ENCODE data around the gene TMEM213. TPM values are rescaled to one million over a fixed set of nuclear protein-coding genes. Genes with fewer than 3 reads are reported as not detected.

TMEM213 gene
- total RNA-seq, 4 donors from 2014 or later, result not detected

DNA sequence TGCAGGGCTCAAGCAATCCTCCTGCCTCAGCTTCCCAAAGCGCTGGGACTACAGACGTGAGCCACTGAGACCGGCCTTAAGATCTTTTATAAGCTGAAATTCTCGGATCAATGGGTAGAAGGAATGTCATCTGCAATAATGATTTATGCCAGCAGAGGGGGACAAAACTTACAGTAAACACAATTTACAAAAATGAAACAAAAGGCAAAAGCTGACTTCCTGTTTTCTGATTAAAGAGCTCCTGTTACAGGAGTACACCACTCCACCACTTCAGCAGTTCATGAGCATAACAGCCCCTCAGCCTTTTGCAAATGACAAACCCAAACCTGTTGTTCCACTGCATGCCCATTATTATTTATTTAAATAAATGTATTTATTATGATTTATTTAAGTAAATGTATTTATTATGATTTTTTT lies 88.7 kb downstream of the TMEM213 start:
- H3K36me3 ChIP-seq, result no peaks in the 10 kb centered on the region
- intact Hi-C loops (cut with DNase I; ENCODE audit: low total_unique reads), result no loop called here
- in situ Hi-C loops (cut with MboI; ENCODE audit: low pct_ligation_motif_present in 1 of 4, low pct_unique_long_range_greater_than_20kb in 1 of 4, low sequenced_read_pairs in 3 of 4), result loop anchor here in 2 of 4 donors (25.0 kb wide), 2 partner anchors 176 to 201 kb away; no protein-coding TSS in a partner anchor
- peak overlapping the region in 1 of 4 donors; percentile 16 for H3K27ac ChIP-seq
- H3K4me1 ChIP-seq, result peaks cover 0 to 10% (median 0%) of the 10 kb centered on the region in 4 donors
- no peaks in the 10 kb centered on the region for H3K27me3 ChIP-seq
- no peaks in the 10 kb centered on the region for H3K9me3 ChIP-seq
- no peak for DNase-seq
- TF ChIP-seq, protein P1, sequence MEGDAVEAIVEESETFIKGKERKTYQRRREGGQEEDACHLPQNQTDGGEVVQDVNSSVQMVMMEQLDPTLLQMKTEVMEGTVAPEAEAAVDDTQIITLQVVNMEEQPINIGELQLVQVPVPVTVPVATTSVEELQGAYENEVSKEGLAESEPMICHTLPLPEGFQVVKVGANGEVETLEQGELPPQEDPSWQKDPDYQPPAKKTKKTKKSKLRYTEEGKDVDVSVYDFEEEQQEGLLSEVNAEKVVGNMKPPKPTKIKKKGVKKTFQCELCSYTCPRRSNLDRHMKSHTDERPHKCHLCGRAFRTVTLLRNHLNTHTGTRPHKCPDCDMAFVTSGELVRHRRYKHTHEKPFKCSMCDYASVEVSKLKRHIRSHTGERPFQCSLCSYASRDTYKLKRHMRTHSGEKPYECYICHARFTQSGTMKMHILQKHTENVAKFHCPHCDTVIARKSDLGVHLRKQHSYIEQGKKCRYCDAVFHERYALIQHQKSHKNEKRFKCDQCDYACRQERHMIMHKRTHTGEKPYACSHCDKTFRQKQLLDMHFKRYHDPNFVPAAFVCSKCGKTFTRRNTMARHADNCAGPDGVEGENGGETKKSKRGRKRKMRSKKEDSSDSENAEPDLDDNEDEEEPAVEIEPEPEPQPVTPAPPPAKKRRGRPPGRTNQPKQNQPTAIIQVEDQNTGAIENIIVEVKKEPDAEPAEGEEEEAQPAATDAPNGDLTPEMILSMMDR (IDR thresholded peaks at IDR 0.05), result peak; percentile 63 to 74 (median 68)
- TF ChIP-seq EP300 (IDR thresholded peaks at IDR 0.05; ENCODE audit: low read depth) (no peak), POLR2A (IDR thresholded peaks at IDR 0.05) (no peak)
- 10 to 24% methylated on average over 2 to 4 of the region's 4 CpGs for WGBS, 2 donors (ENCODE audit: low coverage in 1 of 2)
- no peak overlapping the region for H3K4me3 ChIP-seq

DNA sequence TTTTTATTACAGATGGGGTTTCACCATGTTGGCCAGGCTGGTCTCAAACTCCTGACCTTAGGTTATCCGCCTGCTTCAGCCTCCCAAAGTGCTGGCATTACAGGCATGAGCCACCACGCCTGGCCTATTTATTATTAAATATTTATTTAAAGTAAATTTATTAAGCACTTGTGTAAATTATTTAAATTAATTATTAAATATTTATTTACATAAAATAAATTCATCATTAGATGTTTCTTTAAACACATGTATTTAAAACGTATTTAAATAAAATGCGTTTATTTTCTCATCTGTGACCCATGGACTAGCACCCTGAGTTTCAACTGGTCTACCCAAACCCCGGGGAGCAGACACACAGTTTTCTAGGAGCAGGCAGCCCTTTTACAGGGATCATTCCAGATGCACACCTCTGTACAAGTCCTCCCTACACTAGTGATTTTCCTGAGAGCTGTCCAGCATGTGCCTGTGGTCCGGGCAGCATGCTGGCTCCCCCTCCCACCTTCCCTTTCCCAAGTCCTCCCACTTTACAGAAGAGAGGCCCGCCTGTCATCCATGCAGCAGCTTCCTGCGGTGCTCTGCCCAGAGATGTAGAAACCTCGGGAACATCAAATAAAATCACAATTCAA lies 89.4 kb downstream of the TMEM213 start:
- Histone ChIP-seq H3K9me3 (no peaks in the 10 kb centered on the region), H3K27ac (no peak overlapping the region), H3K4me1 (peaks cover 0 to 14% (median 0%) of the 10 kb centered on the region in 4 donors), H3K36me3 (no peaks in the 10 kb centered on the region), H3K4me3 (no peak overlapping the region), H3K27me3 (no peaks in the 10 kb centered on the region)
- intact Hi-C loops (cut with DNase I; ENCODE audit: low total_unique reads) (no loop called here), in situ Hi-C loops (cut with MboI; ENCODE audit: low pct_ligation_motif_present in 1 of 4, low pct_unique_long_range_greater_than_20kb in 1 of 4, low sequenced_read_pairs in 3 of 4) (loop anchor here in 2 of 4 donors (25.0 kb wide), 2 partner anchors 175 to 200 kb away; no protein-coding TSS in a partner anchor)
- WGBS, 2 donors (ENCODE audit: low coverage in 1 of 2), result 88 to 93% methylated on average over 7 to 9 of the region's 9 CpGs
- no peak for TF ChIP-seq EP300 (IDR thresholded peaks at IDR 0.05; ENCODE audit: low read depth)
- TF ChIP-seq POLR2AphosphoS5 (IDR thresholded peaks at IDR 0.05), result no peak
- no peak for TF ChIP-seq POLR2A (IDR thresholded peaks at IDR 0.05)
- no peak for DNase-seq

Small RNA genes lying within 50 kb of the gene (small RNA-seq; reads per million reads assigned to genes)
- gene RNU6-1272P, result 0 reads per million in 4 donors

Other genes with a start within 250 kb of the TMEM213 start
- gene SVOPL, start 96.6 kb upstream of the TMEM213 start, total RNA-seq, result 1 to 10 TPM in 2 of 4 donors, not detected in 2; 4.1 to 4.6 TPM
- gene ATP6V0A4, start 202 bp downstream of the TMEM213 start, total RNA-seq, result not detected
- gene KIAA1549, start 183.4 kb downstream of the TMEM213 start, total RNA-seq, result 1 to 10 TPM in 2 of 4 donors, under 1 TPM in 2; 0.37 to 1.5 (median 0.93) TPM
- 10 to 100 TPM in 2 of 4 donors, 1 to 10 TPM in 2; 5.2 to 71.4 (median 14.7) TPM for gene ZC3HAV1L, start 238.0 kb downstream of the TMEM213 start, total RNA-seq

Measured in transverse colon (tissue), 4 donors.